ENCODE measurements around the gene MPST. TPM values are rescaled to one million over a fixed set of nuclear protein-coding genes. Genes with fewer than 3 reads are reported as not detected.

The MPST gene
- total and polyA plus RNA-seq, 7 experiments from 2014 or later, result 0.51 to 22.3 (median 1.1) TPM

Other genes starting within 250 kb of the MPST start
- 10 to 100 TPM; 16.6 to 40.9 (median 32.0) TPM for gene IFT27, start 243.6 kb upstream of the MPST start, total RNA-seq
- 10 to 100 TPM; 10.1 to 12.0 TPM for gene IFT27, start 243.6 kb upstream of the MPST start, polyA plus RNA-seq
- gene PVALB, start 202.7 kb upstream of the MPST start, total RNA-seq, result not detected
- not detected for gene PVALB, start 202.7 kb upstream of the MPST start, polyA plus RNA-seq
- 10 to 100 TPM in 2 of 5 experiments, 1 to 10 TPM in 3; 3.7 to 57.1 (median 7.8) TPM for gene NCF4, start 158.7 kb upstream of the MPST start, total RNA-seq
- gene NCF4, start 158.7 kb upstream of the MPST start, polyA plus RNA-seq, result 1 to 10 TPM in 1 of 2 donors, under 1 TPM in 1; 0.24 to 1.4 TPM
- 10 to 100 TPM in 3 of 5 experiments, under 1 TPM in 2; 0.57 to 95.0 (median 13.4) TPM for gene CSF2RB, start 106.1 kb upstream of the MPST start, total RNA-seq
- not detected for gene CSF2RB, start 106.1 kb upstream of the MPST start, polyA plus RNA-seq
- gene TST, start 295 bp upstream of the MPST start, total RNA-seq, result 1 to 10 TPM in 2 of 5 experiments, under 1 TPM in 3; 0.22 to 6.1 (median 0.48) TPM
- under 1 TPM in 1 of 2 donors, not detected in 1; 0.34 TPM for gene TST, start 295 bp upstream of the MPST start, polyA plus RNA-seq
- 10 to 100 TPM; 19.8 to 44.5 (median 24.9) TPM for gene KCTD17, start 32.0 kb downstream of the MPST start, total RNA-seq
- gene KCTD17, start 32.0 kb downstream of the MPST start, polyA plus RNA-seq, result 10 to 100 TPM; 10.3 to 10.8 TPM
- gene TMPRSS6, start 90.0 kb downstream of the MPST start, total RNA-seq, result 1 to 10 TPM in 2 of 5 experiments, under 1 TPM in 3; 0.22 to 3.2 (median 0.32) TPM
- not detected for gene TMPRSS6, start 90.0 kb downstream of the MPST start, polyA plus RNA-seq
- 100 to 1,000 TPM in 2 of 5 experiments, 10 to 100 TPM in 3; 14.3 to 209 (median 44.1) TPM for gene IL2RB, start 130.2 kb downstream of the MPST start, total RNA-seq
- 10 to 100 TPM; 13.6 to 20.2 TPM for gene IL2RB, start 130.2 kb downstream of the MPST start, polyA plus RNA-seq
- gene C1QTNF6, start 168.5 kb downstream of the MPST start, total RNA-seq, result 10 to 100 TPM; 12.4 to 27.6 (median 20.2) TPM
- gene C1QTNF6, start 168.5 kb downstream of the MPST start, polyA plus RNA-seq, result 1 to 10 TPM; 1.1 to 2.4 TPM
- gene SSTR3, start 192.7 kb downstream of the MPST start, total RNA-seq, result 10 to 100 TPM in 2 of 5 experiments, 1 to 10 TPM in 3; 3.9 to 30.4 (median 6.4) TPM
- 1 to 10 TPM; 5.8 to 9.5 TPM for gene SSTR3, start 192.7 kb downstream of the MPST start, polyA plus RNA-seq
- gene RAC2, start 224.5 kb downstream of the MPST start, total RNA-seq, result 100 to 1,000 TPM; 263 to 886 (median 301) TPM
- 100 to 1,000 TPM; 838 to 852 TPM for gene RAC2, start 224.5 kb downstream of the MPST start, polyA plus RNA-seq

Data from naive thymus-derived CD4-positive, alpha-beta T cell (primary cell).